Activated T-helper 2 cell treated with anti-CD3 and anti-CD28 coated beads, Interferon-gamma antibody, Interleukin-2, Interleukin-4, amounts not matched to agents 10 μg/mL and 5 μg/mL and 100 μg/mL, durations not matched to agents 14 hours and 24 hours and 36 hours (primary cell): Measurements from ENCODE around the gene EEF1AKMT3. TPM values are rescaled to one million over a fixed set of nuclear protein-coding genes. Genes with fewer than 3 reads are reported as not detected.
A peak's percentile ranks its signal among the peaks of the same experiment; 100 is the strongest.
"Not testable (repeated sequence)": the region's sequence is repeated elsewhere in the genome, so short reads cannot be mapped to it uniquely, and the experiment has no call there.

Experiments used
- DNase-seq: peaks from one replicate; pipeline ENCODE4 v3.0.0; 2021; ENCODE audit warnings: low spot score
- H3K27ac Mint-ChIP-seq: one replicate; pipeline ENCODE4 v1.8.0; 2021; ENCODE audit warnings: mixed read lengths
- H3K27me3 Mint-ChIP-seq: one replicate; pipeline ENCODE4 v1.8.0; 2021; ENCODE audit warnings: low read depth, mixed read lengths
- H3K36me3 Mint-ChIP-seq: one replicate; pipeline ENCODE4 v1.8.0; 2021; ENCODE audit warnings: low read depth, mixed read lengths
- H3K4me1 Mint-ChIP-seq: one replicate; pipeline ENCODE4 v1.8.0; 2021; ENCODE audit warnings: low read depth, mixed read lengths
- H3K4me3 Mint-ChIP-seq: one replicate; pipeline ENCODE4 v1.8.0; 2021; ENCODE audit warnings: low read depth, mild to moderate bottlenecking, moderate library complexity, mixed read lengths
- H3K9me3 Mint-ChIP-seq: one replicate; pipeline ENCODE4 v1.8.0; 2021; ENCODE audit warnings: mixed read lengths
- intact Hi-C: fragments of 100-400 bp; cut with micrococcal nuclease; formaldehyde crosslinking; loops from one replicate; pipeline ENCODE4 v1.15.1; 2023
- total RNA-seq: library from RNA; stranded (reverse); gene quantifications from 2 replicates; pipeline ENCODE4 v1.2.3, GENCODE V29; 2022

The EEF1AKMT3 gene
- total RNA-seq, 1 donor from 2014 or later, result 5.1 TPM

- Mint-ChIP-seq H3K4me1 (peaks cover 19% of the 10 kb centered on the region), H3K36me3 (peaks cover 52% of the 10 kb centered on the region), H3K27me3 (peaks cover 5% of the 10 kb centered on the region), H3K9me3 (no peaks in the 10 kb centered on the region), H3K27ac (peak within 1 kb of the TSS; percentile 8), H3K4me3 (peak within 1 kb of the TSS; percentile 87)
- DNase-seq, result no peak
- intact Hi-C loops, result no loop called here
Observed at GRCh38 chr12:57766464-57767304, 5.7 kb upstream of the EEF1AKMT3 start, which contains the start of gene CYP27B1. TSS of gene CYP27B1 (minus strand) at chr12:57767078. CDS start at chr12:57767041, 37 bp downstream.

DNA sequence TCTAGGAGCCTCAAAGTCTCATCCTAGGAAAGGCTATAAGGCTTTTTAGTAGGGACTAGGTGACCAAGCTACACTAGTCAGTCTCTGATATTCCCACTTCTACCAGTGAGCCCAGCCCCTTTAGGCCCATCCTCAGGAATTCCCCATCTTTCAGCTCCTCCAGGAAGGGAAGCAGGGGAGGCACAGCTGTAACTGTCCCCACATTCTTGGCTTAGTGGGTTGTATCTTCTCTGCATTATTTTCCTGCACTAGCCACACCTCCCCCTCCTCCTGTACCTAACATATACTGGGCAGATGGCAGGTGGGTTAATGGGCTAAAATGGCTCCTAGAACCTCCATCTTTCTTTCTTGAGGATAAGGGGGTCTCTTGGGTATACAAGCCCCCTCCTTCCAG, 5.1 kb upstream of the EEF1AKMT3 start:
- no peaks in the 10 kb centered on the region for H3K9me3 Mint-ChIP-seq
- DNase-seq, result no peak
- peaks cover 54% of the 10 kb centered on the region for H3K36me3 Mint-ChIP-seq
- H3K27ac Mint-ChIP-seq, result no peak overlapping the region
- peaks cover 19% of the 10 kb centered on the region for H3K4me1 Mint-ChIP-seq
- peaks cover 5% of the 10 kb centered on the region for H3K27me3 Mint-ChIP-seq
- intact Hi-C loops, result no loop called here
- H3K4me3 Mint-ChIP-seq, result no peak overlapping the region

- no peak for DNase-seq
- intact Hi-C loops, result no loop called here
- Mint-ChIP-seq H3K9me3 (no peaks in the 10 kb centered on the region), H3K27ac (no peak overlapping the region), H3K4me1 (peaks cover 20% of the 10 kb centered on the region), H3K4me3 (no peak overlapping the region), H3K36me3 (peaks cover 49% of the 10 kb centered on the region), H3K27me3 (peaks cover 5% of the 10 kb centered on the region)
Observed at GRCh38 chr12:57767876-57768275, 4.5 kb upstream of the EEF1AKMT3 start.

- H3K9me3 Mint-ChIP-seq, result no peaks in the 10 kb centered on the region
- peaks cover 16% of the 10 kb centered on the region for H3K4me1 Mint-ChIP-seq
- H3K27ac Mint-ChIP-seq, result no peak overlapping the region
- H3K36me3 Mint-ChIP-seq, result peaks cover 38% of the 10 kb centered on the region
- intact Hi-C loops, result no loop called here
- peaks cover 5% of the 10 kb centered on the region for H3K27me3 Mint-ChIP-seq
- peak overlapping the region; percentile 13 for H3K4me3 Mint-ChIP-seq
- DNase-seq, result no peak
Observed at GRCh38 chr12:57769594-57769993, 2.8 kb upstream of the EEF1AKMT3 start.

GRCh38 chr12:57770734-57771133, 1.7 kb upstream of the EEF1AKMT3 start:
- peaks cover 39% of the 10 kb centered on the region for H3K36me3 Mint-ChIP-seq
- intact Hi-C loops, result no loop called here
- H3K4me3 Mint-ChIP-seq, result peak overlapping the region; percentile 97

GRCh38 chr12:57771236-57771872, 1.1 kb upstream of the EEF1AKMT3 start:
- H3K9me3 Mint-ChIP-seq, result no peaks in the 10 kb centered on the region
- H3K27me3 Mint-ChIP-seq, result peaks cover 3% of the 10 kb centered on the region
- peak; percentile 85 for DNase-seq
- intact Hi-C loops, result no loop called here
- peak overlapping the region; percentile 97 for H3K4me3 Mint-ChIP-seq
- H3K36me3 Mint-ChIP-seq, result peaks cover 43% of the 10 kb centered on the region
- H3K27ac Mint-ChIP-seq, result peak overlapping the region; percentile 99
- H3K4me1 Mint-ChIP-seq, result peaks cover 15% of the 10 kb centered on the region

More at GRCh38 chr12:57770734-57771133, 1.7 kb upstream of the EEF1AKMT3 start:
- DNase-seq, result no peak
- H3K27ac Mint-ChIP-seq, result peak overlapping the region; percentile 70
- H3K27me3 Mint-ChIP-seq, result peaks cover 5% of the 10 kb centered on the region
- H3K9me3 Mint-ChIP-seq, result no peaks in the 10 kb centered on the region
- peaks cover 16% of the 10 kb centered on the region for H3K4me1 Mint-ChIP-seq

DNA sequence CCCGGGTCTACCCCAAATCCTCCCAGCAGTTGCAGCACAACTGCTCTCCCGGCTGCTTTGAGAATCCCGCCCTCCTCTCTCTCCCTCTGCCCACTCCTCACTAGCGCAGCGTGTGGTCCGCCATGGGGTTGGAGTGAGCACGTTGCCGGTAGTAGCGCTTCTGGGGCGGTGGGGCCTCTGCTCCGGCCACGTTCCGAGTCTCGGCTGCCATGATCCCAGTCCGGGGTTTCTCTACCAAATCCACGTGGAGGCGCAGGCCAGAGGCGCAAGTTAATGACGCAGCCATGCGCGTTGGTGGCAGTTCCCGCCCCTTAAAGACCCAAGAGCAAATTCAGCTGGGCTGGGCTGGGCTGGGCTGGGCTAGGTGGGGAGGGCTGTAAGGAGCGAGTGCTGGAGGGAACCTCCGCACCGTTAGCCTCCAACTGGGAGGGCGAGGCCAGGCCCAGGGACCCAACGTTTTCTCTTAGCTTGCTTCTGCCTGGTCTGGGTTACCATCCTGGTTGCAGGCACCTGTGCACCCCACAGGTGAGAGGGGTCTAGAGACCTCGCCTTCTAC, 463 bp upstream of the EEF1AKMT3 start, which contains the start of gene METTL1:
METTL1 (minus strand) TSS at position 233 of the 556 bp plus-strand sequence; CDS start at position 211, 22 bp downstream.
- Mint-ChIP-seq H3K4me3 (peak within 1 kb of the TSS; percentile 97), H3K4me1 (peaks cover 11% of the 10 kb centered on the region), H3K9me3 (no peaks in the 10 kb centered on the region), H3K36me3 (peaks cover 43% of the 10 kb centered on the region), H3K27ac (peak within 1 kb of the TSS; percentile 99), H3K27me3 (no peaks in the 10 kb centered on the region)
- intact Hi-C loops, result loop anchor here (1.0 to 2.0 kb wide), 3 partner anchors 10 to 127 kb away; partner anchors contain the start of genes CDK4 and TSFM
- DNase-seq, result peak; percentile 90

DNA sequence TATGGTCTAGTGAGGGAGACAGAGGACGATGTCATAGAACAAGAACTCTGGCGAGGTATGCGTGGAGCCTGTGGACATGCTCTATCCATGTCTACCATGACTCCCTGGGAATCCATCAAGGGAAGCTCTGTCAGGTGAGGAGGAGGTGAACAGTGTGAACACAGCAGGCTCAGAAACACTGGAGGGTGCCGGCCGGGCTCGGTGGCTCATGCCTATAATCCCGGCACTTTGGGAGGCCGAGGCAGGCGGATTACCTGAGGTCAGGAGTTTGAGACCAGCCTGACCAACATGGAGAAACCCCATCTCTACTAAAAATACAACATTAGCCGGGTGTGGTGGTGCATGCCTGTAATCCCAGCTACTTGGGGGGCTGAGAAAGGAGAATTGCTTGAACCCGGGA, 2.2 kb downstream of the EEF1AKMT3 start:
- DNase-seq, H3K9me3 Mint-ChIP-seq, H3K27ac Mint-ChIP-seq, intact Hi-C loops, H3K4me3 Mint-ChIP-seq, H3K27me3 Mint-ChIP-seq: not testable (repeated sequence)
- Mint-ChIP-seq H3K4me1 (peaks cover 11% of the 10 kb centered on the region), H3K36me3 (peaks cover 28% of the 10 kb centered on the region)

GRCh38 chr12:57775044-57775443, 2.6 kb downstream of the EEF1AKMT3 start:
- no peaks in the 10 kb centered on the region for H3K9me3 Mint-ChIP-seq
- intact Hi-C loops, result no loop called here
- H3K36me3 Mint-ChIP-seq, result peaks cover 24% of the 10 kb centered on the region
- DNase-seq, result no peak
- no peaks in the 10 kb centered on the region for H3K27me3 Mint-ChIP-seq
- H3K27ac Mint-ChIP-seq, result no peak overlapping the region
- H3K4me3 Mint-ChIP-seq, result no peak overlapping the region
- H3K4me1 Mint-ChIP-seq, result peaks cover 11% of the 10 kb centered on the region

DNA sequence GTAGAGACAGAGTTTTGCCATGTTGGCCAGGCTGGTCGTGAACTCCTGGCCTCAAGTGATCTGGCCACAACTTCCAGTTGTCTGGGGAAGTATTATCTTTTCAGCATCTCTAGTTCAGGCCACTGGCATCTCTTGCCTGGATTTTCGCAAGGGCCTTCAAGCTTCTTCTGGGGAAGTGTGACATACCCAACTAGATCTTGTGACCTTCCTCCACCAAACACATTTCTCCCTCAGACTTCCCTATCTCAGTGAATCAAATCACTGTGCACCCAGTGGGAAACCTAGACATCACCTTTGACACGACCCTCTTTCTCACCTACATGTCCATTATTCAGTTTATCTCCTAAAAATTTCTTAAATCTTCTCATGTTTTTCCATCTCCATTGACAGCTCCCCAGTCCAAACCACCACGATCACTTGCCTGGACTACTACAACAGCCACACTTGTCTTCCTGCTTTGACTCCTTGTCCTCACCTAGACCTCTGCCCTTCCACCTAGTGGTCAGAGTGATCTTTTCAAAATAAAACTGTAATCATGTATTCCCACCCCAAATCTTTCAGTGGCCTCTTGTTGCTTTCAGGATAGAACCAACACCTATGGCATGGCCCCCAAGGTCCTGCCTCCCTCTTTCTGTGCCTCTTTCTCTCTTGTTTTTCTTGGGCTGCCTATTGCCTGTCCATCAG, 3.3 kb downstream of the EEF1AKMT3 start:
- no peak for DNase-seq
- Mint-ChIP-seq H3K4me3 (no peak overlapping the region), H3K27me3 (no peaks in the 10 kb centered on the region), H3K4me1 (peaks cover 8% of the 10 kb centered on the region), H3K9me3 (no peaks in the 10 kb centered on the region), H3K27ac (no peak overlapping the region), H3K36me3 (peaks cover 18% of the 10 kb centered on the region)
- intact Hi-C loops, result no loop called here

GRCh38 chr12:57776247-57776587, 3.8 kb downstream of the EEF1AKMT3 start:
- intact Hi-C loops, result no loop called here
- Mint-ChIP-seq H3K36me3 (peaks cover 14% of the 10 kb centered on the region), H3K27me3 (no peaks in the 10 kb centered on the region), H3K4me3 (no peak overlapping the region), H3K9me3 (no peaks in the 10 kb centered on the region), H3K4me1 (peaks cover 10% of the 10 kb centered on the region), H3K27ac (no peak overlapping the region)
- DNase-seq, result no peak

DNA sequence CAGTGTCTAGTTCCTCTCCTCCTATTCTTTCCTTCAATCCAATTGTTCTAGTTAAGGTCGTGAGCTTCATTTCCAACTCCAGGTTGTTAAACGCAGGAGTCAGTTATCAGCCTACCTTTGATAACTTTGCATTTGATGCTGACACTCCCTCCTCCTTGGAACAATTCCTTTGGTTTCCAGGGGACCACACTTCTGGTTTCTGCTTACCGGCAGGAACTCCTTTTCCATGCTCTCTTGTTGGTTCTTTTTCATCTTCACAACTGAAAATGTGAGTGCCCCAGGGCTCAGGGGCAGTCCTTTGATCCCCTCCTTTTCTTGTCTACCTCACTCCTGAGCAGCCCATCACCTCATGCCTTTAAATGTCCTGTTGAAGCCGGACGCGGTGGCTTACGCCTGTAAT, 5.0 kb downstream of the EEF1AKMT3 start:
- Mint-ChIP-seq H3K27ac (no peak overlapping the region), H3K4me3 (no peak overlapping the region), H3K9me3 (no peaks in the 10 kb centered on the region), H3K27me3 (no peaks in the 10 kb centered on the region), H3K4me1 (peaks cover 21% of the 10 kb centered on the region), H3K36me3 (peaks cover 8% of the 10 kb centered on the region)
- DNase-seq, result no peak
- intact Hi-C loops, result no loop called here
